GM18517 (cell line): ENCODE data around the gene CBFA2T3.

Source experiments
- ATAC-seq: cut with Tn5 transposase; IDR thresholded peaks from one replicate; pipeline ENCODE4 v1.9.1; 2021; ENCODE audit warnings: mild to moderate bottlenecking, moderate library complexity; ENCODE audit not compliant: unreplicated experiment

CBFA2T3 gene

DNA sequence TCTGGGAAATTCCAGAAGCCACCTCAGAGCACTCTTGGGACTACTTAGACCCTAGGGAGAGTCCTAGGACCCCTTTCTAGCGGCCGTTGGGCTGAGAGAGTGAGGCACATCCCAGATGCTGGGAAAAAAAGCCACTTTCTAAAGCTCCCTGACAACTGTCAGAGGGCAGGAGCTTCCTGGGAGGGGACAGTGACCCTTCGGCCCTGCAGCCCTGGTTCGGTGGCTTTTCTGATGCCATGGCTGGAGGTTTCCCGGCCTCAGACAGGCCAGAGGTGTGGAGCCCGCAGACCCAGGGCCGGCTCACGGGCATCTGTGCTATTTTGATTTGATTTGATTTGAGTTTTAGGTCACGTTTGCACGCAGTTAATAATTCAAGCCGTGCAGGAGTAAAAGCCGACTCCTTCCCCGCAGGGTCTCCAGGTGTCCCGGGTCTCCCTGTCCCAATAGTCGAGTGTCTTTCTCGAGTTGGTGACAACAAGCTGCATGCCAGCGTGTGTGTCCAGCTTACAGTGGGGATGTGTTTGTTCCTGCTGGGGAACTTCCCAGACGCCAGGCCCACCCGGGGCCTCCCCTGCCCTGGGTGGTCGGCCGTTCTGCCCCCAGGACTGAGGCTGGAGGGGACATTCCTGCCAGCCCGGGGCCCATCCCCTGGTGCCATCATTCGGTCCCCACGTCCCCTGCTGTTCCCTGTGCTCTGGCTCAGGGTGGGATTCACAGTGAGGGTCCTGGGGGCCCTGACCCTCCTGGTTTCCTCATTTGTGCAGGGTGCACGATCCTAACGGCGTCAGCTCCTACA, 1.0 kb upstream of the CBFA2T3 start:
- ATAC-seq = no peak

- no peak for ATAC-seq
These were observed 515 bp downstream of the CBFA2T3 start for GRCh38 chr16:88976366-88977017.

GRCh38 chr16:88975511-88976061, 1.4 kb downstream of the CBFA2T3 start:
- ATAC-seq = no peak

DNA sequence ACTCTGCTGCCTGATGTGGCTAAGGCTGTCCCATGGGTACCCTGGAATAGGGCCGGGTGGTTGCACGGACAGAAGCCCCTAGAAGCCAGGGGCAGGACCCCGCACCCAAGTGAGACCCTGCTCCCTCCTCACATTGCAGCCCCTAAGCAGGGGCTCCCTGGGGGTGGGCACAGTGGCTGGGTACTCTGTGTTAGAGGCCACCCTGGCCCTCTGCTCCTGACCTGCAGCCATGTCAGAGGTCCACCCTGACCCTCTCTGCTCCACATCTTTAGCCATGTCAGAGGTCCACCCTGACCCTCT, 2.1 kb downstream of the CBFA2T3 start:
- ATAC-seq = no peak

GRCh38 chr16:88974080-88974915, 2.7 kb downstream of the CBFA2T3 start:
- ATAC-seq = no peak

GRCh38 chr16:88973415-88974050, 3.5 kb downstream of the CBFA2T3 start:
- no peak for ATAC-seq

DNA sequence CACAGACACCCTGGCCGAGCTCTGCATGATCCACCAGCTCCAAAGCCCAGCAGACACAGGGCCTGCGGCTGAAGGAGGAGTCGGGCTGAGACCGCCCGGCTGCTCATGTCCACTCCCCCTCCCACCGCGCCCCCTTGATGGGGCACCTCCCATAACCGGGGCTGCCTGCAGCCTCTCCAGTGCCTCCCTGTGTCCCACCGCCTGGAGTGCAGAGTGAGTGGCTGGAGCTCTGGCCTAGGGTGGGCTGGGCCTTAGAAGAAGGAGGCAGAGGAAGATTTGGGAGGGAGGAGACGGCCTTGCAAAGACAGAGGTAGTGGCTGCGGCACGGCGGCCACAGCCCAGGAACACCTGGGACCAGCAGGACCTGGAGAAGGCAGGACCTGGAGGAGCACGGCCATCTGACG, 4.0 kb downstream of the CBFA2T3 start:
- ATAC-seq = no peak

- ATAC-seq = no peak
These were observed 4.7 kb downstream of the CBFA2T3 start for GRCh38 chr16:88972349-88972748.

DNA sequence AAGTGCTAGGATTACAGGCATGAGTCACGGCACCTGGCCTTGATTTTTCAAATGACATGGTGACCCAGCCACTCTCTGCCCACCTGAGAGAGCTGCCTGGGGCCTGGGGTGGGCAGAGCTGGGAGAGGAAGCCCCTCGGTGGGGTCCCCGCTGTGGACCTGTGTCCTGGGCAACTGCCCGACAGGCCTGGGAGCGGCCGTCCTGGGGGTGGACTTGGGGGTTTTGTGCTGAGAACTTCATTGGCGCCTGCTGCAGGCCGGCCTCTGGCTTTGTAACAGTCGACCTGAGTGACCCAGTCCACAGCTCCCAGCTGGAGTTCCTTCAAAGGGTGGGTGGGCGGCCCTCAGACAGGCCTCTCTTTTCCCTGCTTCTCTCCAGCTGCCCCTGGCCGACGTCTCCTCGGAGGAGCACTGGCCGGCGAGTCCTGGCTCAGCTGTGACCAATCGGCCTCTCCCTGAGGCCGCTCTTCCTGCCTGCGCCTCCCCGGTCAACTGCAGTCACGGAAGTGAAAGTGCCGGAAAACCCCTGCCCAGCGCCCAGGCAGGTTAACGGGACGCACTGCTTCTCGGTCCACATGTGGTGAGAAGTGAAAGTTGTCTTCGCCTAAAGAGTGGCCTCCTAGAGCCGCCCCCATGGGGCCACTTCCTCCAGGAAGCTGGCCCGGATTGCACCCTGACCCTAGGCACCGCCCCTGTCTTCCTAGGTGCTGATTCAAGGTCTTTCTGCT, 5.5 kb downstream of the CBFA2T3 start:
- no peak for ATAC-seq

GRCh38 chr16:88970539-88971065, 6.4 kb downstream of the CBFA2T3 start:
- ATAC-seq = no peak

- ATAC-seq = no peak
These were observed 7.0 kb downstream of the CBFA2T3 start for GRCh38 chr16:88970050-88970449.

- no peak for ATAC-seq
These were observed 7.6 kb downstream of the CBFA2T3 start for GRCh38 chr16:88969361-88969831.

DNA sequence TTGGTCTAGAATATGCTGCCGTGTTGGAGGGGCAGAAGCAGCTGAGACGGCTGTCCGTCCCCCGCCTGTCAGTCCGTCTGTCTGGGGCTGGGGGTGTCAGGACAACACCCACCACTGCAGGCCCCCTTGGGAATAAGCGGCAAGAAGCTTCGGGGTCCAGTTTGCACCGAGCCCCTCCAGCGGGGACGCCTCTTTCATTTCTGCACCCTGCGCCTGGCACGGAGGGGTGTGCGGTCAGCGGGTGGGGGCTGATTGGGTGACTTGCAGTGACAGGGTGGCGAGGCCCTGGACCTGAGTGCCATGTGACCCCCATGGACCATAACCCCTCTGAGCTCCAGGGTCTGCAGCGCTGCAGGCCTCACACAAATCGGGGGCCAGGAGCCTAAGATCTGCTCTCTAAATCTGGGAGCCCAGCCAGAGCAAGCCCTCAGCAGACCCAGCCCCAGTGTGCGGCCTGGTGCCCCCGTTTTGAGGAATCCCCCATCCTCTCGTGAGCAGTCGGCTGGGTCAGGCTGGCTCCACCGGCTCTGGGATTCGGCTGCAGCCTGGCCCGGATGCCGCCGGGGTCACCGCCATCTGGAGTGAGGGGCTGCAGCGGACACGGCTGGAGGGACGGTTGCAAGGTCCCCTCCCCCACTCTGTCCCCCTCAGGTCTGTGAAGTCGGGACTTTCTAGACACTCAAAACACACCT, 8.3 kb downstream of the CBFA2T3 start:
- peak; percentile 3 for ATAC-seq

GRCh38 chr16:88967830-88968588, 9.0 kb downstream of the CBFA2T3 start:
- peak; percentile 58 for ATAC-seq

DNA sequence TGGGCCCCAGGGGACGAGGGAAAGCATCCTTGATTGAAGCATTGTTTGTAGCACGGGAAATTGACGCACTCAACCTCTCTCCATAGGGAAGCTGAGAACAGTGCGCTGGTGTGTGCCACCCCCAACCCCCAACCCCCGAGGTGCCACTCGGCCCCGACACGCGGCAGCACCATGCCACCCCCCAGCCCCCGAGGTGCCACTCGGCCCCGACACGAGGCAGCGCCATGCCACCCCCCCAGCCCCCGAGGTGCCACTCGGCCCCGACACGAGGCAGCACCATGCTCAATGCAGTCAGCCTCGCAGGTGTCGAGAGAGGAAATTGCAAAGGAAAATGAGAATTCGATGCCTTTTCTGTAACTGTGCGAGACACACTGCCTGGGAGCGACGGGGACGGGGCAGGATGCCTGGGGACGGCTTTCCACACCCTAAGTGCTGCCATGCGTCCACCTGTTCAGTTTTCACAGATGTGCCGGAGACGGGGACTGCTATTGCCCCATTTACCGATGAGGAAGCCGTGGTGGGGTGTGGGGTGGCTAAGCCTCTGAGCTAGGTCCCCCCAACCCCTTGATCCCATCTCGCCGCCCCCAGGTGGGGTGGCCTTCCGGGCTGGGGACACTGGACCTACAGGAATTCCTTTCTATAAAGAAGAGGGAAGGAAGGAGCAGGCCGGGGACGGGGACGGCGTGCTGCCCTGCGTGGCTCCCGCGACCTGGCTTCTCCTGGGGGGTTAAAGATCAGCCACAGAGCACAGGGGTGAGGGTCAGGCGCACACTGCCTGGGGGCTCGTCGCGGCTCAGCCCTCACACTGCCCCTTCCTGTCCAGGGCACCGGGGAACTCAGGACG, 9.8 kb downstream of the CBFA2T3 start:
- ATAC-seq = no peak

GRCh38 chr16:88965826-88966480, 11.1 kb downstream of the CBFA2T3 start:
- no peak for ATAC-seq

DNA sequence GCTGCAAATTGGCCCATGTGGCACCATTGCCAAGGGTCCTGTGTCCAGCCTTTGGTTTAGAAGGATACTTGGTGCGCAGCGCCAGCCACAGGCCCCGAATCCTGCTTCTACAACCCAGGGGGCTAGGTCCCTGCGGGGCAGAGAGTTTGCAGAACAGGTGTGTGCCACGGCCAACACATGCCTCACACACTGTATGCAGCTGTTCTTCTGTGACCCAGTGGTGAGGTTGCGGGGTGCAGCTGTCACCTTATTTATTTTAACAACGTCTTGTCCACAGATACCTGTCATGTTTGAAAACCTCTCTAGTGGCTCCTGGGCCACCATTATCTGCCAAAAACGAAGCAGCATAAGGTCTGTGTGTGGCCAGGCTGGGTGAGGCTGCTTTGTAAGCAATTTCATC, 11.6 kb downstream of the CBFA2T3 start:
- no peak for ATAC-seq
